GM12891 (cell line): ENCODE data around the gene SLCO2A1.

Experiments
- PAX5 ChIP-seq: IDR thresholded peaks from 2 replicates; pipeline ENCODE4 v1.6.1; 2011; ENCODE audit warnings: low read length, moderate library complexity, mild to moderate bottlenecking; ENCODE audit not compliant: insufficient read depth, severe bottlenecking
- POLR2A ChIP-seq: IDR thresholded peaks from 2 replicates; pipeline ENCODE4 v1.6.1; 2011; ENCODE audit warnings: low read depth, low read length, control low read depth
- POLR2AphosphoS5 ChIP-seq: IDR thresholded peaks from 2 replicates; pipeline ENCODE4 v1.6.1; 2011; ENCODE audit warnings: low read depth, low read length, control low read depth
- SPI1 ChIP-seq: IDR thresholded peaks from 2 replicates; pipeline ENCODE4 v1.6.1; 2011; ENCODE audit warnings: low read depth, low read length, control low read depth
- TAF1 ChIP-seq: IDR thresholded peaks from 2 replicates; pipeline ENCODE4 v1.6.1; 2011; ENCODE audit warnings: low read depth, low read length, control low read depth

- TF ChIP-seq POLR2A (no peak), POLR2AphosphoS5 (no peak), SPI1 (no peak), TAF1 (no peak), PAX5 (no peak)
Observed at GRCh38 chr3:133891662-133892378, 137.9 kb downstream of the SLCO2A1 start.
